Caco-2 (cell line): ENCODE measurements around the gene CNOT6. TPM values are rescaled to one million over a fixed set of nuclear protein-coding genes. Genes with fewer than 3 reads are reported as not detected.

Experiments used
- BruUV-seq: library from RNA; stranded (reverse); fragments of 400-500 nt; replicated peaks from 2 replicates; lab custom pipeline; 2021; lab: Mats Ljungman, UMichigan
- CTCF ChIA-PET: fragments of 300-600 bp; sonication (Branson Sonifier 250); formaldehyde crosslinking; loops from one replicate; lab custom pipeline; 2022; ENCODE audit warnings: antibody characterized with exemption; lab: Charles Lee
- POLR2A ChIA-PET: fragments of 300-600 bp; sonication (Branson Sonifier 250); formaldehyde crosslinking; loops from one replicate; lab custom pipeline; 2022; ENCODE audit warnings: antibody characterized with exemption; lab: Charles Lee
- DNase-seq, 2 experiments: peaks; one replicate each; pipeline versions ENCODE4 v3.0.0 to v3.0.0-alpha.2; 2020 to 2022
- H3K27me3 ChIP-seq: replicated peaks from 2 replicates; pipeline ENCODE4 v1.6.0; 2011; ENCODE audit warnings: low read length; ENCODE audit not compliant: control insufficient read depth, insufficient read depth
- H3K36me3 ChIP-seq: 2 replicates; pipeline ENCODE4 v1.5.1; 2011; ENCODE audit warnings: low read length; ENCODE audit not compliant: control insufficient read depth, insufficient read depth
- H3K4me1 ChIP-seq: fragments of 250-450 bp; sonication (Bioruptor Pico); 2 replicates; pipeline ENCODE4 v1.5.1; 2020; ENCODE audit warnings: mild to moderate bottlenecking
- H3K4me3 ChIP-seq: 2 replicates; pipeline ENCODE4 v1.5.1; 2011; ENCODE audit warnings: low read depth, mild to moderate bottlenecking, control low read depth, low read length
- H3K9me3 ChIP-seq: fragments of 250-450 bp; sonication (Bioruptor Pico); 2 replicates; pipeline ENCODE4 v1.5.1; 2020; ENCODE audit warnings: mild to moderate bottlenecking, moderate library complexity
- H3K27ac Mint-ChIP-seq: one replicate; pipeline ENCODE4 v1.8.0; 2022; ENCODE audit warnings: mixed read lengths; ENCODE audit not compliant: unreplicated experiment
- H3K27me3 Mint-ChIP-seq: one replicate; pipeline ENCODE4 v1.8.0; 2022; ENCODE audit warnings: mixed read lengths; ENCODE audit not compliant: insufficient read depth, unreplicated experiment
- H3K36me3 Mint-ChIP-seq: one replicate; pipeline ENCODE4 v1.8.0; 2022; ENCODE audit warnings: mild to moderate bottlenecking, mixed read lengths; ENCODE audit not compliant: insufficient read depth, unreplicated experiment
- H3K4me1 Mint-ChIP-seq: one replicate; pipeline ENCODE4 v1.8.0; 2022; ENCODE audit warnings: low read depth, mixed read lengths; ENCODE audit not compliant: unreplicated experiment
- H3K4me3 Mint-ChIP-seq: one replicate; pipeline ENCODE4 v1.8.0; 2022; ENCODE audit warnings: mild to moderate bottlenecking, moderate library complexity, mixed read lengths; ENCODE audit not compliant: unreplicated experiment
- H3K9me3 Mint-ChIP-seq: one replicate; pipeline ENCODE4 v1.8.0; 2022; ENCODE audit warnings: mixed read lengths; ENCODE audit not compliant: unreplicated experiment
- intact Hi-C: fragments of 100-400 bp; cut with micrococcal nuclease; formaldehyde crosslinking; loops from one replicate; pipeline ENCODE4 v1.10.0; 2022; ENCODE audit not compliant: unreplicated experiment
- total RNA-seq: library from RNA; stranded (reverse); gene quantifications from 2 replicates; pipeline ENCODE4 v1.2.3, GENCODE V29; 2022
- TF ChIP-seq, protein P1 (sequence below), 2 experiments: fragments of 200-600 bp in 1 of 2; IDR thresholded peaks; 1 replicate in 1 of 2; 2 replicates in 1 of 2; pipeline versions ENCODE4 v1.5.1 to v1.8.0; 2011 to 2022; ENCODE audit warnings: antibody characterized with exemption in 1 of 2, control low read depth in 1 of 2, inconsistent platforms in 1 of 2, low read depth in 1 of 2, low read length in 1 of 2, mild to moderate bottlenecking in 1 of 2, moderate library complexity in 1 of 2; ENCODE audit not compliant: insufficient read depth in 1 of 2, severe bottlenecking in 1 of 2, unreplicated experiment in 1 of 2

The CNOT6 gene
- total RNA-seq, 1 experiment from 2014 or later: 46.3 TPM

DNA sequence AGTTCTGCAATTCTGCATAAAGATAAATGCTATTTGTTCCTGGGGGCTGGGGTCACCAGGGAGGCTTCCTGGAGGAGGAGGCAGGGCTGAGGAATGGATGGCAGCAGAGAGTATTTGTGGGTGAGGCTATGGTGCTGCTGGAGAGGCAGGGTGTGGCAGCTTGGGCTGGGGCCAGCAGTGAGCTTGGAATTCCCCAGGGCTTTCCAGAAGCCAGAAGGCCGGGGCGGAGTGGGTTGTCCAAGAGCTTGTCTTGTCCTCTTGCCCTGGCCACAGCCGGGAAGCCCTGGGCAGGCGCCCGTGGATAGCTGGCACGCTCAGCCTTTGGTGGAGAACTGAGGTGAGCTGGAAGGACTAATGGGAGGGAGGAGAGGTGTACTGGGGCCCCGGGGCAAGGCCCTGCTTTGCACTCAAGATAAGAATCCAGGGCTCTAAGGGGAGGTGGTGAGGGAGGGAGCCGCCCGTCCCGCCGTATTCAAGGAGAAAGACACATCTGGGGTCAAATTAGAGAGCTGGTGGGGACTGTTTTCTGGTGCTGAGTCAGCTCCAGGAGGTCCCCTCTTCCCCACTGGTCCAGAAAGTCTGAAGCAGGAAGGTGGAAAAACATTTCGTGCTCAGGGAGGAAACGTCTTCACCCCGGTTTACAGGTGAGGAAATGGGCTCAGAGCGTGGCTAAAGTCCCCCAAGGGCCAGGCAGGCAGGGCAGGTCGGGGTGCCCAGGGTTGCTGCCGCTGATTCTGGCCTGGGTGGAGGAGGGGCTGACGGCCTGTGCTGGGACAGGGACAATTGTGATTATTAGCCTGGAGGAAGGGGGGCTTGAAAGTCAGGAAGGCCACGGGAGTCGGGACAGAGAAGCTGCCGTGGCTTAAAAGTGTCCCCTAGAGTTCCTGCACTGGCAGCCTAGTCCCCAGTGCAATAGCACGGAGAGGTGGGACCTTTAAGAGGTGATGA, 26.9 kb upstream of the CNOT6 start:
- intact Hi-C loops: no loop called here
- H3K36me3 Mint-ChIP-seq: no peaks in the 10 kb centered on the region
- ChIA-PET POLR2A (no interaction called here), CTCF (no interaction called here)
- H3K4me1 Mint-ChIP-seq: peaks cover 6% of the 10 kb centered on the region
- Histone ChIP-seq H3K36me3 (no peaks in the 10 kb centered on the region), H3K27me3 (peaks cover 2% of the 10 kb centered on the region; the same call in 1 of the 2 replicates), H3K4me3 (no peak overlapping the region), H3K9me3 (no peaks in the 10 kb centered on the region), H3K4me1 (no peaks in the 10 kb centered on the region)
- H3K4me3 Mint-ChIP-seq: no peak overlapping the region
- H3K27me3 Mint-ChIP-seq: peaks cover 2% of the 10 kb centered on the region
- BruUV-seq: no TSS peak
- DNase-seq: no peak
- TF ChIP-seq, protein P1, sequence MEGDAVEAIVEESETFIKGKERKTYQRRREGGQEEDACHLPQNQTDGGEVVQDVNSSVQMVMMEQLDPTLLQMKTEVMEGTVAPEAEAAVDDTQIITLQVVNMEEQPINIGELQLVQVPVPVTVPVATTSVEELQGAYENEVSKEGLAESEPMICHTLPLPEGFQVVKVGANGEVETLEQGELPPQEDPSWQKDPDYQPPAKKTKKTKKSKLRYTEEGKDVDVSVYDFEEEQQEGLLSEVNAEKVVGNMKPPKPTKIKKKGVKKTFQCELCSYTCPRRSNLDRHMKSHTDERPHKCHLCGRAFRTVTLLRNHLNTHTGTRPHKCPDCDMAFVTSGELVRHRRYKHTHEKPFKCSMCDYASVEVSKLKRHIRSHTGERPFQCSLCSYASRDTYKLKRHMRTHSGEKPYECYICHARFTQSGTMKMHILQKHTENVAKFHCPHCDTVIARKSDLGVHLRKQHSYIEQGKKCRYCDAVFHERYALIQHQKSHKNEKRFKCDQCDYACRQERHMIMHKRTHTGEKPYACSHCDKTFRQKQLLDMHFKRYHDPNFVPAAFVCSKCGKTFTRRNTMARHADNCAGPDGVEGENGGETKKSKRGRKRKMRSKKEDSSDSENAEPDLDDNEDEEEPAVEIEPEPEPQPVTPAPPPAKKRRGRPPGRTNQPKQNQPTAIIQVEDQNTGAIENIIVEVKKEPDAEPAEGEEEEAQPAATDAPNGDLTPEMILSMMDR (IDR thresholded peaks at IDR 0.05; ENCODE audit: insufficient read depth in 1 of 2, low read depth in 1 of 2, low read length in 1 of 2, severe bottlenecking in 1 of 2, unreplicated experiment in 1 of 2): no peak
- no peak overlapping the region for H3K27ac Mint-ChIP-seq
- H3K9me3 Mint-ChIP-seq: peaks cover 9% of the 10 kb centered on the region

DNA sequence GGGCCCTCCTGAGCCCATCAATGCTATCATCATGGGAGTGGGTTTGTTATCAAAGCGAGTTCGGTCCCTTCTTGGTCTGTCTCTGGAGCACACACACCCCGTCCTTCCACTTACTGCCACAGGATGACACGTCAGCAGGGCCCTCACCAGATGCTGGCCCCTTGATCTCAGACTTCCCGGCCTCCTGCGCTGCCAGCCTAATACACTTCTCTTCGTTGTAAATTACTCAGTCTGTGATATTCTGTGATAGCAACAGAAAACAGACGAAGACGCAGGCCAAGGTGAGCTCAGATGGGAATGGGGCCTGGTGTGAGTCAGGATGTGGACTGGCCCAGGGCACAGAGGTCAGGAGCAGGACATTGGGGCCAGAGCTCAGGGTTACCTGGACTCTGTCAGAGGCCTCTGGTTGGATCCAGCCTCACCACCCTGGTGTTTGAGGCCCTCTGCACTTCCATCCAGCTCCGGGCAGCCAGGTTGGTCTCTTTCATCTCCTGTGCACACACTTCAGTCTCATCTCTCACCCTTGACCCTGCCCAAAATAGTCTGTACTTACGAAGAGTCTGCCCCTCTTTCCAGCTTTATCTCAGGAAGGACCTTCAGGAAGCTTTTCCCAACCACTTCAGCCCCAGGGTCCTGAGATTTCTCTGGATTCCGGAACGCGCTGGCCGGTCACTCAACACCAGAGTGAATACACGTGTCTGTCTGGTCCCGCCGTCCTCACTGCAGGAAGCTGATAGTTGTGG, 26.0 kb upstream of the CNOT6 start:
- Histone ChIP-seq H3K4me1 (no peaks in the 10 kb centered on the region), H3K36me3 (no peaks in the 10 kb centered on the region), H3K27me3 (peaks cover 2% of the 10 kb centered on the region; the same call in 1 of the 2 replicates), H3K9me3 (no peaks in the 10 kb centered on the region), H3K4me3 (no peak overlapping the region)
- TF ChIP-seq, protein P1 (IDR thresholded peaks at IDR 0.05; ENCODE audit: insufficient read depth in 1 of 2, low read depth in 1 of 2, low read length in 1 of 2, severe bottlenecking in 1 of 2, unreplicated experiment in 1 of 2): no peak
- Mint-ChIP-seq H3K27me3 (peaks cover 2% of the 10 kb centered on the region), H3K27ac (no peak overlapping the region), H3K4me3 (no peak overlapping the region), H3K4me1 (peaks cover 6% of the 10 kb centered on the region), H3K36me3 (no peaks in the 10 kb centered on the region), H3K9me3 (peaks cover 3% of the 10 kb centered on the region)
- CTCF ChIA-PET: no interaction called here
- POLR2A ChIA-PET: no interaction called here
- BruUV-seq: no TSS peak
- intact Hi-C loops: no loop called here
- DNase-seq: no peak
